Neuronal stem cell (in vitro differentiated cells): ENCODE results near the gene FAM234A.
A peak's percentile ranks its signal among the peaks of the same experiment; 100 is the strongest.
"Not testable (repeated sequence)": the region's sequence is repeated elsewhere in the genome, so short reads cannot be mapped to it uniquely, and the experiment has no call there.

ENCODE experiments used
- DNase-seq: peaks from one replicate; pipeline ENCODE4 v3.0.0-alpha.2; 2013; ENCODE audit warnings: low spot score
- H2AFZ ChIP-seq: one replicate; pipeline ENCODE4 v1.6.1; 2013; ENCODE audit warnings: mild to moderate bottlenecking, low read length, inconsistent platforms
- H2AK5ac ChIP-seq: 2 replicates; pipeline ENCODE4 v1.6.1; 2013; ENCODE audit warnings: low read depth, mild to moderate bottlenecking, inconsistent platforms, low read length, moderate library complexity, mixed read lengths
- H2BK120ac ChIP-seq: 2 replicates; pipeline ENCODE4 v1.6.1; 2013; ENCODE audit warnings: low read depth, mild to moderate bottlenecking, inconsistent platforms, low read length, moderate library complexity, mixed read lengths
- H2BK12ac ChIP-seq: one replicate; pipeline ENCODE4 v1.6.1; 2013; ENCODE audit warnings: low read length, inconsistent platforms
- H2BK15ac ChIP-seq: 2 replicates; pipeline ENCODE4 v1.6.1; 2013; ENCODE audit warnings: mild to moderate bottlenecking, low read length, inconsistent platforms, mixed read lengths
- H2BK5ac ChIP-seq: one replicate; pipeline ENCODE4 v1.6.1; 2013; ENCODE audit warnings: inconsistent platforms, mild to moderate bottlenecking, low read length, moderate library complexity
- H3K14ac ChIP-seq: one replicate; pipeline ENCODE4 v1.6.1; 2013; ENCODE audit warnings: low read length, inconsistent platforms
- H3K18ac ChIP-seq: 2 replicates; pipeline ENCODE4 v1.6.1; 2013; ENCODE audit warnings: low read length, inconsistent platforms
- H3K23ac ChIP-seq: 2 replicates; pipeline ENCODE4 v1.6.1; 2013; ENCODE audit warnings: low read depth, mild to moderate bottlenecking, mixed read lengths, low read length, inconsistent platforms; ENCODE audit not compliant: poor library complexity
- H3K27ac ChIP-seq: replicated peaks from 3 replicates; pipeline ENCODE4 v1.5.1; 2013; ENCODE audit warnings: low read length, inconsistent platforms
- H3K27me3 ChIP-seq, 3 experiments: 2 replicates each; pipeline ENCODE4 v1.6.1; 2013; ENCODE audit warnings: low read length in 3 of 3, mild to moderate bottlenecking in 2 of 3, inconsistent platforms in 1 of 3, low read depth in 1 of 3, mixed read lengths in 1 of 3, moderate library complexity in 1 of 3; ENCODE audit not compliant: control insufficient read depth in 3 of 3, insufficient read depth in 3 of 3
- H3K36me3 ChIP-seq, 2 donors: replicated peaks in 1 of 2; 2 replicates each; pipeline ENCODE4 v1.6.1; 2013; ENCODE audit warnings: low read length in 2 of 2; ENCODE audit not compliant: control insufficient read depth in 2 of 2, insufficient read depth in 2 of 2
- H3K4ac ChIP-seq: 2 replicates; pipeline ENCODE4 v1.6.1; 2013; ENCODE audit warnings: inconsistent platforms, mild to moderate bottlenecking, low read length, moderate library complexity
- H3K4me1 ChIP-seq, 2 donors: 1 replicate in 1 of 2; 2 replicates in 1 of 2; pipeline ENCODE4 v1.6.1; 2013; ENCODE audit warnings: low read length in 2 of 2, low read depth in 1 of 2; ENCODE audit not compliant: control insufficient read depth in 2 of 2, insufficient read depth in 1 of 2
- H3K4me2 ChIP-seq: one replicate; pipeline ENCODE4 v1.6.1; 2013; ENCODE audit warnings: mild to moderate bottlenecking, low read length, inconsistent platforms; ENCODE audit not compliant: insufficient read depth, poor library complexity, severe bottlenecking
- H3K4me3 ChIP-seq, 2 donors: 2 replicates each; pipeline ENCODE4 v1.5.1; 2013; ENCODE audit warnings: low read length in 2 of 2, mild to moderate bottlenecking in 2 of 2, inconsistent platforms in 1 of 2, moderate library complexity in 1 of 2
- H3K79me1 ChIP-seq: one replicate; pipeline ENCODE4 v1.6.1; 2013; ENCODE audit warnings: low read depth, mild to moderate bottlenecking, inconsistent platforms, low read length, moderate library complexity
- H3K9ac ChIP-seq: one replicate; pipeline ENCODE4 v1.6.1; 2013; ENCODE audit warnings: mild to moderate bottlenecking, low read depth, low read length, inconsistent platforms; ENCODE audit not compliant: poor library complexity
- H3K9me3 ChIP-seq, 2 donors: replicated peaks in 1 of 2; 2 replicates each; pipeline versions ENCODE3 to v1.6.1; 2013; ENCODE audit warnings: low read length in 2 of 2, mild to moderate bottlenecking in 2 of 2, inconsistent platforms in 1 of 2, low read depth in 1 of 2, mixed read lengths in 1 of 2, moderate library complexity in 1 of 2; ENCODE audit not compliant: control insufficient read depth in 2 of 2, insufficient read depth in 1 of 2
- H4K8ac ChIP-seq: one replicate; pipeline ENCODE4 v1.6.1; 2013; ENCODE audit warnings: low read depth, mild to moderate bottlenecking, inconsistent platforms, low read length, moderate library complexity
- H4K91ac ChIP-seq: one replicate; pipeline ENCODE4 v1.6.1; 2013; ENCODE audit warnings: low read length, low read depth, mild to moderate bottlenecking, inconsistent platforms; ENCODE audit not compliant: poor library complexity
- WGBS, 2 donors: extraction: QIAGEN DNeasy Blood & Tissue Kit; methylation state at CpG; one replicate each; pipeline ENCODE4 v1.1.7; 2013; ENCODE audit warnings: missing lambda C conversion rate in 2 of 2, mixed read lengths in 1 of 2; ENCODE audit not compliant: insufficient read length in 2 of 2, insufficient replicate concordance in 1 of 2; ENCODE audit errors: extremely low coverage in 2 of 2; 5-methylcytosine and 5-hydroxymethylcytosine counted together

FAM234A gene

DNA sequence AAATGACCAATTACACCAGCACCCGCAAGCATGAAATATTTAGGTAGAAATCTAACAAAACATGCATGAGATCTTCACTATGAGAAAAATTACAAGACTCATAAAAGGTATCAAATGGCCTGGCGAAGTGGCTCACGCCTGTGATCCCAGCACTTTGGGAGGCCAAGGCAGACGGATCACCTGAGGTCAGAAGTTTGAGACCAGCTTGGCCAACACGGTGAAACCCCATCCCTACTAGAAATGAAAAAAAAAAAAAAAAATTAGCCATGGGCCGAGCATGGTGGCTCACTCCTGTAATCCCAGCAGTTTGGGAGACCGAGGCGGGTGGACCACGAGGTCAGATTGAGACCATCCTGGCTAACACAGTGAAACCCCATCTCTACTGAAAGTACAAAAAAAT is 30.6 kb upstream of the FAM234A start:
- not testable (repeated sequence) for H3K4me1 ChIP-seq, H3K4me2 ChIP-seq, DNase-seq, H3K27me3 ChIP-seq, H3K9me3 ChIP-seq, H3K9ac ChIP-seq, H2BK120ac ChIP-seq, H3K27ac ChIP-seq, H4K8ac ChIP-seq, H2BK12ac ChIP-seq, H3K79me1 ChIP-seq, H2BK5ac ChIP-seq, H3K14ac ChIP-seq, H2AK5ac ChIP-seq, H3K4ac ChIP-seq, H3K4me3 ChIP-seq, H3K18ac ChIP-seq, H4K91ac ChIP-seq, H2BK15ac ChIP-seq, H2AFZ ChIP-seq, H3K23ac ChIP-seq
- no CpG with 5 or more reads among the region's 9 CpGs for WGBS, 2 donors
- H3K36me3 ChIP-seq: peaks cover 32 to 96% of the 10 kb centered on the region in 2 donors

DNA sequence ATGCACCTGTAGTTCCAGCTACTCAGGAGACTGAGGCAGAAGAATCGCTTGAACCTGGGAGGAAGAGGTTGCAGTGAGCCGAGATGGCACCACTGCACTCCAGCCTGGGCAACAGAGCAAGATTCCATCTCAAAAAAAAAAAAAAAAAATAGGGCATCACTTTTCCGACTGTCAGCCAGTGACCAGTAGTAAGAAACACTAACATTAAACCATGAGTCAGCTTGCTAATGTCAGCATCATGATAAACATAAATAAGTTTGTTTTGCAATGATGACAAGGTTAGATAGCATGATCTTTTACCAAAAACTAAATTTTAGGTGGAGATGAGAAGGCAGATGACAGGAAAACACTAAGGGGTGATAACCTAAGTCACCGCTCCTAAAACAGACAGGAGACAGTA is 25.3 kb upstream of the FAM234A start:
- not testable (repeated sequence) for H3K4me1 ChIP-seq, H2BK12ac ChIP-seq, H2AK5ac ChIP-seq, DNase-seq, H4K8ac ChIP-seq, H3K23ac ChIP-seq, H3K18ac ChIP-seq, H3K4ac ChIP-seq, H3K9me3 ChIP-seq, H2BK5ac ChIP-seq, H2AFZ ChIP-seq, H3K27me3 ChIP-seq, H2BK120ac ChIP-seq, H3K4me3 ChIP-seq, H4K91ac ChIP-seq, H3K79me1 ChIP-seq, H3K27ac ChIP-seq, H2BK15ac ChIP-seq, H3K14ac ChIP-seq, H3K9ac ChIP-seq, H3K4me2 ChIP-seq
- WGBS, 2 donors: no CpG with 5 or more reads among the region's 4 CpGs
- peaks cover 48 to 97% of the 10 kb centered on the region in 2 donors for H3K36me3 ChIP-seq

DNA sequence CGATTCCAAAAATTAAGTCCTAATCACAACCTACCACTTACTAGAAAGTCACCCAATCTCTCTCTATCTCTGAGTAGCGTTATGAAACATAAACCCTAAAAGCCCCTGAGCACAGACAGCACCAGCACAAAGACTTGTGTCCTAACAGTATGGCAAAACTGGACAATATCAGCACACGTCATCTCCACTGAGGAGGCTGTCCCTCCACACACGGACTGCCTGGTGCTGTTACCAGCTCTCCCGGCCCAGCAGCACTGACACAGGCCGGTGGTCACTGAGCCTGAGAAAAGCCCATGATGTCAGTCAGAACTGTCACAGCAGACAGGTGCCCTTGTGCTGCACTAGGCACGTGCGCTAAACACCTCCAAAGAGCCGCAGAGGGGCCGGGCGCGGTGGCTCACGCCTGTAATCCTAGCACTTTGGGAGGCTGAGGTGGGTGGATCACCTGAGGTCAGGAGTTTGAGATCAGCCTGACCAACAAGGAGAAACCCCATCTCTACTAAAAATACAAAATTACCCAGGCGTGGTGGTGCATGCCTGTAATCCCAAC is 22.9 kb upstream of the FAM234A start:
- H2BK120ac ChIP-seq, H3K27me3 ChIP-seq, H3K23ac ChIP-seq, H3K4ac ChIP-seq, H3K27ac ChIP-seq, H2BK15ac ChIP-seq, H2AK5ac ChIP-seq, H3K14ac ChIP-seq, H2BK5ac ChIP-seq, H3K4me2 ChIP-seq, H3K18ac ChIP-seq, H3K9me3 ChIP-seq, H3K79me1 ChIP-seq, H4K8ac ChIP-seq, DNase-seq, H4K91ac ChIP-seq, H2BK12ac ChIP-seq, H3K9ac ChIP-seq, H2AFZ ChIP-seq, H3K4me1 ChIP-seq: not testable (repeated sequence)
- WGBS, 2 donors: no CpG with 5 or more reads among the region's 14 CpGs
- Histone ChIP-seq H3K36me3 (peaks cover 47 to 96% of the 10 kb centered on the region in 2 donors), H3K4me3 (peak overlapping the region in 1 of 2 donors; percentile 49)

DNA sequence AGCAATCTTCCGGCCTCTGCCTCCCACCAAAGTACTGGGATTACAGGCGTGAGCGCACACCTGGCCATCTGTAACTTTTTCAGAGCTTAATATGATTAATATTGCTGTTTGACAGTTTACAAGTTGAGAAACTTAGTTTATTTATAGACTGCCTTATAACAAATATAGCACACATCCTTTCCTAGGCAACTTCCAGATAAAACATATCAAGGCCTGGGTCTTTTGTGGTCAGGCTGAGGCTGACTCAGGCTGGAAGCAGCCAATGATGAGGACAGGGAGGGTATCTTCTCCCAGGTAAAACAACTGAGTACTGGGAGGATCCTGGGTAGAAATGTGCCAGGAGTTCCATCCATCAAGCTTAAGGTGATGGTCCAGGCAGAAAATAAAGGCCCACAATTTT is 21.6 kb upstream of the FAM234A start:
- Histone ChIP-seq H2AK5ac (no peak overlapping the region), H3K4me2 (no peak overlapping the region), H3K4ac (no peak overlapping the region), H3K4me1 (no peaks in the 10 kb centered on the region), H3K27ac (no peak overlapping the region), H3K36me3 (peaks cover 43 to 96% of the 10 kb centered on the region in 2 donors), H2AFZ (no peak overlapping the region), H3K27me3 (no peaks in the 10 kb centered on the region), H4K8ac (no peak overlapping the region), H4K91ac (no peak overlapping the region), H2BK15ac (no peak overlapping the region), H3K14ac (no peak overlapping the region), H2BK120ac (no peak overlapping the region), H3K9ac (no peak overlapping the region), H2BK12ac (no peak overlapping the region), H3K4me3 (no peak overlapping the region), H3K23ac (no peak overlapping the region), H3K79me1 (peaks cover 6% of the 10 kb centered on the region), H3K9me3 (no peaks in the 10 kb centered on the region), H3K18ac (no peak overlapping the region), H2BK5ac (no peak overlapping the region)
- DNase-seq: no peak
- WGBS, 2 donors: no CpG with 5 or more reads among the region's 3 CpGs
